MCF 10A (cell line): ENCODE measurements around the gene THRB. TPM values are rescaled to one million over a fixed set of nuclear protein-coding genes. Genes with fewer than 3 reads are reported as not detected.

Source experiments
- BruUV-seq: library from RNA; stranded (reverse); fragments of 400-500 nt; replicated peaks from 2 replicates; lab custom pipeline; 2021; lab: Mats Ljungman, UMichigan
- CTCF ChIA-PET: fragments of 300-600 bp; sonication (Branson Sonifier 250); formaldehyde crosslinking; extraction: SDS; loops from one replicate; lab custom pipeline; 2021; ENCODE audit warnings: antibody characterized with exemption, inconsistent platforms; lab: Yijun Ruan, JAX
- POLR2A ChIA-PET: fragments of 300-600, 350-650 bp; sonication (Branson Sonifier 250); formaldehyde crosslinking; extraction: SDS; loops from one replicate; lab custom pipeline; 2020; ENCODE audit warnings: antibody characterized with exemption, inconsistent platforms; lab: Yijun Ruan, JAX
- DNase-seq: peaks from one replicate; pipeline ENCODE4 v3.0.0-alpha.2; 2018; ENCODE audit not compliant: unreplicated experiment
- H3K27ac Mint-ChIP-seq: one replicate; pipeline ENCODE4 v1.8.0; 2022; ENCODE audit warnings: mild to moderate bottlenecking, low read depth, mixed read lengths; ENCODE audit not compliant: unreplicated experiment
- H3K27me3 Mint-ChIP-seq: one replicate; pipeline ENCODE4 v1.8.0; 2022; ENCODE audit warnings: mixed read lengths; ENCODE audit not compliant: insufficient read depth, unreplicated experiment
- H3K36me3 Mint-ChIP-seq: one replicate; pipeline ENCODE4 v1.8.0; 2022; ENCODE audit warnings: mild to moderate bottlenecking, moderate library complexity, mixed read lengths; ENCODE audit not compliant: insufficient read depth, unreplicated experiment
- H3K4me1 Mint-ChIP-seq: one replicate; pipeline ENCODE4 v1.8.0; 2022; ENCODE audit warnings: mixed read lengths; ENCODE audit not compliant: insufficient read depth, unreplicated experiment
- H3K4me3 Mint-ChIP-seq: one replicate; pipeline ENCODE4 v1.8.0; 2022; ENCODE audit warnings: mild to moderate bottlenecking, moderate library complexity, mixed read lengths; ENCODE audit not compliant: unreplicated experiment
- H3K9me3 Mint-ChIP-seq: one replicate; pipeline ENCODE4 v1.8.0; 2022; ENCODE audit warnings: mixed read lengths; ENCODE audit not compliant: unreplicated experiment
- CTCF ChIP-seq: fragments of 200-600 bp; IDR thresholded peaks from one replicate; pipeline ENCODE4 v1.8.0; 2022; ENCODE audit warnings: antibody characterized with exemption, mild to moderate bottlenecking; ENCODE audit not compliant: unreplicated experiment
- intact Hi-C: fragments of 100-400 bp; cut with micrococcal nuclease; formaldehyde crosslinking; loops from 2 replicates; pipeline ENCODE4 v1.14.1; 2022
- total RNA-seq: library from RNA; stranded (reverse); gene quantifications from 2 replicates; pipeline ENCODE4 v1.2.3, GENCODE V29; 2022

The THRB gene
- total RNA-seq, 1 experiment from 2014 or later, result 4.2 TPM

GRCh38 chr3:24405057-24405456 is 89.6 kb downstream of the THRB start:
- ChIA-PET CTCF (no interaction called here), POLR2A (no interaction called here)
- no peaks in the 10 kb centered on the region for H3K4me1 Mint-ChIP-seq
- H3K27me3 Mint-ChIP-seq, result no peaks in the 10 kb centered on the region
- no peak overlapping the region for H3K27ac Mint-ChIP-seq
- BruUV-seq, result no TSS peak
- H3K9me3 Mint-ChIP-seq, result no peaks in the 10 kb centered on the region
- H3K36me3 Mint-ChIP-seq, result peaks cover 4% of the 10 kb centered on the region
- DNase-seq, result no peak
- intact Hi-C loops, result no loop called here
- TF ChIP-seq CTCF, result no peak
- H3K4me3 Mint-ChIP-seq, result no peak overlapping the region

- Mint-ChIP-seq H3K27me3 (no peaks in the 10 kb centered on the region), H3K27ac (no peak overlapping the region), H3K9me3 (no peaks in the 10 kb centered on the region), H3K4me1 (no peaks in the 10 kb centered on the region), H3K4me3 (no peak overlapping the region), H3K36me3 (peaks cover 4% of the 10 kb centered on the region)
- intact Hi-C loops, result no loop called here
- no peak for TF ChIP-seq CTCF
- DNase-seq, result no peak
- POLR2A ChIA-PET, result no interaction called here
- CTCF ChIA-PET, result interaction anchor here (1.4 kb wide), 1 partner anchor 138 kb away, joined by 6 read pairs; no protein-coding TSS in a partner anchor
- no TSS peak for BruUV-seq
Observed at GRCh38 chr3:24401811-24402185, 92.9 kb downstream of the THRB start.

GRCh38 chr3:24401090-24401810 is 93.4 kb downstream of the THRB start:
- no TSS peak for BruUV-seq
- CTCF ChIA-PET, result interaction anchor here (0.7 to 1.4 kb wide), 2 partner anchors 49 to 137 kb away, joined by 3 to 6 read pairs; no protein-coding TSS in a partner anchor
- POLR2A ChIA-PET, result interaction anchor here (0.7 kb wide), 1 partner anchor 15 kb away, joined by 4 read pairs; no protein-coding TSS in a partner anchor

More at GRCh38 chr3:24401090-24401810, 93.4 kb downstream of the THRB start:
- TF ChIP-seq CTCF, result no peak
- Mint-ChIP-seq H3K27ac (no peak overlapping the region), H3K4me1 (no peaks in the 10 kb centered on the region), H3K36me3 (peaks cover 4% of the 10 kb centered on the region), H3K27me3 (no peaks in the 10 kb centered on the region), H3K9me3 (no peaks in the 10 kb centered on the region), H3K4me3 (no peak overlapping the region)
- no peak for DNase-seq
- intact Hi-C loops, result no loop called here
